T-helper 9 cell (primary cell): ENCODE data around the gene ERCC4.
A peak's percentile ranks its signal among the peaks of the same experiment; 100 is the strongest.

Source experiments
- DNase-seq: peaks from one replicate; pipeline ENCODE4 v3.0.0-alpha.2; 2020

The ERCC4 gene

DNA sequence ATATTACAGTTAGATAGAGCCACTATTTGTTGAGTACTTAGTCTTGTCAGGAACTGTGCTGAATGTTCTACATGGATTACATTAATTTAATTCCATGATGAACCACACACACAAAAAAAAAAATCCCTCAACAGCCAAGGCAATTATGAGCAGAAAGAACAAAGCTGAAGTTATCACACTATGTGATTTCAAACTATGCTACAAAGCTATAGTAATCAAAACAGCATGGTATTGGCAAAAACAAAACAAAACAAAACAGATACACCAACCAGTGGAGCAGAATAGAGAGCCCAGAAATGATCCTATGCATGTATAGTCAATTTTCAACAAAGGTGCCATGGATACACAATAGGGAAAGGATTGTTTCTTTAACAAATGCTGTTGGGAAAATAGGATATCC, 8.1 kb upstream of the ERCC4 start:
- no peak for DNase-seq

DNA sequence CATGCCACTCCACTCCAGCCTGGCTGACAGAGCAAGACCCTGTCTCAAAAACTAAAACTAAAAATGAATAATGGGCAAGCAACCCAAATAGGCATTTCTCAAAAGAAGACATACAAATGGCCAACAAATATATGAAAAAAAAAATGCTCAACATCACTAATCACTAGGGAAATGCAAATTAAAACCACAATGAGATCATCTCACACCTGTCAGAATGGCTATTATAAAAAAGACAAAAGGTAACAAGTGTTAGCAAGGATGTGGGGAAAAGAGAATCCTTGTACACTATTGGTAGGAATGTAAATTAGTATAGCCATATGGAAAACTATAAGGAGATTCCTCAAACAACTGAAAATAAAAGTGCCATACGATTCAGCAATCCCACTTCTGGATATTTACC, 7.1 kb upstream of the ERCC4 start:
- no peak for DNase-seq

DNA sequence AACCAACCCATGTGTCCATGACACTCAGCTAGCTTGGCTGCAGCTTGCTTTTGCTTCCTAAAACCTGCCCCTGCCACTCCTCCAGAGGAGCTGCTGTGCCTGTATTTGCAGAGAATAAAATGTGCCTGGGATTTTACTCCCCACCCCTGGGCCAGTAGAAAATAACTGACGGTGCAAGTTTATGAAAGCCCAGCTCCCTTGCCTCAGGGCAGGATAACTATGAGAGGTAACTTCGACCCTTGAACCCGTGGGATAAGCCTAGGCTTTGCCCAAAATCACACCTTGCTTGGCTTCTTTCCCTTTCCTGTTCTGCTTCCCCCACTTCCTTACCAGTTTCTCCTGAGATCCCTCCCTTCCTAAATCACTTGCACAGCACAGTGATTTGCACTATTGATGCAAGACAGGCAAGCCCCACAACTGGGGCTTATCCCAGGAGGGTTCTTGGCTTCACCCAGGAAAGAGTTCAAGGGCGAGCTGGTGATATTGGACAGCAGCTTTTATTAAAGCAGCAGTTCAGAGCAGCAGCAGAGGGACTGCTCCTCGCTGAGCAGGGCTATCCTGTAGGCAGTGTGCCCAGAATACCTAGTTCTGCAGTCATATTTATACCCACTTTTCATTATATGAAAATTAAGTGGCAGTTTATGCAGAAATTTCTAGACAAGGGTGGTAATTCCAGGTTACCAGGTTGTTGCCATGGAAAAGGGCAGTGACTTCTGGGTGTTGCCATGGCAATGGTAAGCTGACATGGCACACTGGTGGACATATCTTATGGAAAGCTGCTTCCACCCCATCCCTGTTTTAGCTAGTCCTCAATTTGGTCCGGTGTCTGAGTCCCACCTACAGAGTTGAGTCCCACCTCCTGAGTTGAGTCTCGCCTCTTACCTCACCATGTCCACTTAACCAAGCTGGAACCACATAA, 6.3 kb upstream of the ERCC4 start:
- DNase-seq = no peak

DNA sequence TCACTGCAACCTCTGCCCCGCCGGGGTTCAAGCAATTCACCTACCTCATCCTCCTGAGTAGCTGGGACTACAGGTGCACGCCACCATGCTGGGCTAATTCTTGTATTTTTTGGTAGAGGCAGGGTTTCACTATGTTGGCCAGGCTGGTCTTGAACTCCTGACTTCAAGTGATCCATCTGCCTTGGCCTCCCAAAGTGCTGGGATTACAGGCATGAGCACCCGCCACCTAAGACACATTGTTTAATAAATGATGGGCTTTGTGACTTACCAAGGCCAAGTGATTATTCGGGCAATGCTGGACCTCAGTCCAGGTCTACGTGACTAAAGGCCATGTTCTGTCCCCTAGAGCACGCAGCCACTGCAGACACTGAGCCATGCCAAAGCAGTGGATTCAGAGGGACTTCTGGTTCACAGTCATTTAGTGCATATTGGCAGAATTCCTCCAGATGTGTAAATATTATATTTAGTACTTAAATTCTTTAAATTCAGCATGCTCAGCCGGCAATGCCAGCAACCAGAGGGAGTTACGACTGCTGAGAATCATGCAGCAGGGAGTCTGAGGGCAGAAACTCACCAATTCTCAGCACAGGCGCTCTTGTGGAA, 4.8 kb upstream of the ERCC4 start:
- DNase-seq = no peak

DNA sequence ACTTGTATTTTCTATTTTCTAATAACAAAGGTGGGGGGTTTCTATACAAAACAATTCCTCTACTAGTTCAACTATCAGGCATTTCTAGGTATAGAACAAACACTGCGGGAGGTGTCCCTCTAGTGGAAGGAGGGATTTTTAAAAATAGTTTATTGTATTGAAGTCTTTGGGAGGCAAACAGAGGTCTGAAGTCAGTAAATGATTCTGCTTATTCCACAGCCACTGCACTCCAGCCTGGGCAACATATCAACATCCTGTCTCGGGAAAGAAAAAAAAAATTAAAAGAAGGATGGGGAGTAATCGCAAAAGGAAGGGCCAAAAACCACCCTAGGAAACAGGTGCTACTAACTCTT, 648 bp upstream of the ERCC4 start:
- no peak for DNase-seq

DNA sequence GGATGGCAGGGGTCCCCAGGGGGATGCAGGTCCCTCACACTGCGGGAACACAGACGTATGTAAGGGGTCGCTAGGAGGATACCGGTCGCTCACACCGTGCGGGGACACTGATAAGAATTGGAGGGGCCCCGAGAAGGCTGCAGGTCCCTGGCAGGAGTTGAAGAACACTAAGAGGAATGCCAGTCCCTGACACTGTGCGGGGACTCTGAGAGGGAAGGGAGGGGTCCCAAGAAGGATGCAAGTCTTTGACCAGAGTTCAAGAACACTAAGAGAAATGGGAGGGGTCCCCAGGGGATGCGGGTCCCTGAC, 510 bp downstream of the ERCC4 start:
- no peak for DNase-seq

DNA sequence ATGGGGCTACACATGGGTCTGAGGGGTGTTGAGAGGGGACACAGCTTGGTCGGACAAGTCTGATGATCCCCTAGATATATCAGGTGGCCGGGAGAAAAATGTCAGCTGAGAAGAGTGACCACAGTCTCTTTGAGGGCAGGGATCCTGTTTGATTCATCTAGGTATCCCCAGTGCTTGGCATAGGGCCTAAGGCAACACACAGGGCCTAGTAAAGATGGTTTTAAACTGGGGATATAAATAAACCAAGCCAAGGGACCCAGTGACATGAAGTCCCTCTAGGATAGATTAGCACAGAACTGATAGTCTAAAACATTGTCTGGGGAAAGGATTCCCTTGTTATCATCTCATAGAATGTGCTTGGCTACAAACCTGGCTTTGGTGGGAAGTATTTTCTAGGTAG, 1.4 kb downstream of the ERCC4 start:
- no peak for DNase-seq

DNA sequence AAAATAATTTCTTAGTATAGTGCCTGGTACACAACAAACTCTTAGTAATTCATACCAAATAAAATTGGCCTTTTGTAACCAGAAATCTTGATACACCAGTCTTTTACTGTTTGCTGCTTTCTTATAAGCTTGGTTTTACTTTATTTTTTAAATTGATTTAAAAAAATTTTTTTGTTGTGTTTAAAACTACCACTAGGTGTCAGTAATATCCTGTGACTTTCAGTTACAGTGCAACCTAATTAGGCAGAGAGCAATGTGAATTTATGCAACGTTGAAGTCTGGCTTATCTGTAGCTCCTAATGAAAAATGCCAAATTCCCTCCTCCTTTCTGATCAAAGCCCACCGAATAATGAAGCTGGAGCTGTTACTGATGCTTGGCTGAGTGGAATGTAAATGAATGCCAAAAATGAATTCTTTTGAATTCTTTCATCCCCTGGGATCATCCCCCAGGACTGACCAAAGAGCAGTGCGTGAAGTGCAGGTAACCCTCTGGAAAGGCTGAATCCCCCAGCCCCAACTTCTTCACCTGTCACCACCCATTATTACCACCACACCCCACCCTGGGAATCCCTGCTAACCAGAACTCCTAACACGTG, 3.8 kb downstream of the ERCC4 start:
- DNase-seq = no peak

DNA sequence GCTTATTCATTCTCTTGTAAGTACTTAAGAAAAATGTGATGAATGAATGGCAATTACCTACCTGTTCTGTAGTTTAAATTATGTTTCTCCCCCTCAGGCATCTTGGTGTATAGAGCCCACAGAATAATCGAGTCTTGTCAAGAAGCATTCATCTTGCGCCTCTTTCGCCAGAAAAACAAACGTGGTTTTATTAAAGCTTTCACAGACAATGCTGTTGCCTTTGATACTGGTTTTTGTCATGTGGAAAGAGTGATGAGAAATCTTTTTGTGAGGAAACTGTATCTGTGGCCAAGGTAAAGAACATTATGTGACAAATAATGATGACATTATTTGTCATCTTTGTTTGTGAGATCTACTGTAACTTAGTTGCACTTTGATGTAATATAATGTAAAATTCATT, 6.5 kb downstream of the ERCC4 start:
- no peak for DNase-seq

DNA sequence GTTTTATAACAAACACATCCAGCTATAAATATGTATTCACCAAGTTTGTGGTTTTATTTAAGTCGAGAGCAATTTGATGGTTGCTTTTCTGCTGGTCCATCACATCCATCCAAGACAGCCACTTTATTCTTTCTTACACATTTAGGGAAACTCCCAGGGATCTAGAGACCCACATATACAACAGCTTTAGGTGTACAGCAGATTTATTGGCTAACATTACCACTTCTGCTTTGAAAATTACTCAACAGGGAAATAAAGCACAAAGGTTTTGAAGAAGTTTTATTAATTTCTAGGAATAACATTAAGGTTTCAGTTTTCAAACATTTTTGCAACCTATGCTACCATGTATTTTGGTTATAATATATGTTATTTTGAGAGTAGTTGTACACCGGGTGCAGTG, 6.9 kb downstream of the ERCC4 start:
- no peak for DNase-seq

DNA sequence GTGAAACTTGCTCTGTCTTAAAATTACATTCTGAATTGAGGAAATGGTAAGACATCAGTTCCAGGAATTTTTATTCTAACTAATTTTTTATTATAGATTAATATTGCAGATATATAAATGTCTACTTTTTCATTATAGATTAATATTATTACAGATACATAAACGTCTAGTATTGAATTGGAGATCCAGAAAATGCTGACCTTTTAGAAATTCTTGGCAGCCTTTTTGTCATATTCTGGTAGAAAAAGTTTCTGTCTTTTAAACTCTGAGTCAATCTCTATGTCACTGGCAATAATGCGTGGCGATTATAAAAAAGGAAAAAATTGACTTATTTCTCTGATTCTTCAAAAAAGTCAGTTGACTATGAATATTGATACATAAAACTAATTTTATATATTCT, 8.7 kb downstream of the ERCC4 start:
- no peak for DNase-seq

DNA sequence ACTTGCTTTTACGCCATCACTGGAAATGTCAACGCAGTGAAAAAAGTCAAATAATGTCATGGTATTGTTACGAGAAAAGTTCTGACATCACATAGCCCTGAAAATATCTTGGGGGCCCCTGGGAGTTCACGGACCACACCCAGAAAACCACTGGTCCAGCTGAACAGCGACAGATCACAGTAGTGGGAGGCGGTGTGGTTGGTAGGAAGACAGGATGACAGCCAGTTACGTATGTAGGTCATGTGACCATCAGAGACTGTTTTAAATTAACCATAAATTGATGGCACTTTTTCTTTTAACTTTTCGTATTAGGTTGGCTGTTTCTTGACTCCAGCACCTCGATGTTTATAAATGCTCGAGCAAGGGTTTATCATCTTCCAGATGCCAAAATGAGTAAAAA, 11.9 kb downstream of the ERCC4 start:
- no peak for DNase-seq

DNA sequence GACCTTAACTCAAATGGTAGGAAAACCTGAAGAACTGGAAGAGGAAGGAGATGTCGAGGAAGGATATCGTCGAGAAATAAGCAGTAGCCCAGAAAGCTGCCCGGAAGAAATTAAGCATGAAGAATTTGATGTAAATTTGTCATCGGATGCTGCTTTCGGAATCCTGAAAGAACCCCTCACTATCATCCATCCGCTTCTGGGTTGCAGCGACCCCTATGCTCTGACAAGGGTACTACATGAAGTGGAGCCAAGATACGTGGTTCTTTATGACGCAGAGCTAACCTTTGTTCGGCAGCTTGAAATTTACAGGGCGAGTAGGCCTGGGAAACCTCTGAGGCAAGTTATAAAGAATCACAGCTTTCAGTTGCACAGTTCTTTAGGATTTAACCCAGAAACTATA, 15.5 kb downstream of the ERCC4 start:
- peak; percentile 15 for DNase-seq

DNA sequence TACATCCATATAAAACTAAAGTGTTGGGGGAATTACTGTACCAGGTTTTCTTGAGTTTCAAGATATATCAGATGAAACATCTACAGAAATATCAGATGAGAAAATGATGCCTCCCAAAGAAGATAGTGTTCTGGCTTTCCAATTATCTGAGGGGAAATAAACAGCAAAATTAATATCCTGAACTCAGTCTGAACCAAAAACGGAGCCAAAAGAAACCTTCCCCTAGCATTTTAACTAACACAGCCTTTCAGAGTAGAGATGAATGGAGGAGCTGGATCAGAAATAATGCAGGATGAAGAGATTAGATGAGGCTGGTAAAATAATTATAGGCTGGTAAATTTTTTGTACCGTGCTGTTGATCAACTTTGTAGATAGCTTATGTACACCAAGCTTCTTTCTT, 16.2 kb downstream of the ERCC4 start:
- DNase-seq = no peak

DNA sequence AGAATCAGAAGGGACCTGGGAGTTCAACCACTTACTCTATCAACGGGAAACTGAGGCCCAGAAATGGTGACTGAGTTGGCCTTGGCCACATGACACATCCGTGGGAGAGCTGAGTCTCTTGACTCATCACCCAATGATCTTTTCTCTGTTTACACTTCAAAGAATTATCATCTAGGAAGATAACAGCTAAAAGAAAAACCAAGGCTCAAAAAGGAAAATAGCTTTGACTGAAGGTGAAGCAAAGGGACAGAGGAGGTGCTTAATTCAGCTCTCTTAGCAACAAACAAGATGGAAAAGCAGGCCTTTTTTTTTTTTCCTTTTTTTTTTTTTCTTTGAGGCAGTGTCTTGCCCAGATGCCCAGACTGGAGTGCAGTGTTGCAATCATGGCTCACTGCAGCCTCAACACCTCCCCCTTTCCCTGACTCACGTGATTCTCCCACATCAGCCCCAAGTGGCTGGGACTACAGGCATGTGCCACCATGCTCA, 16.7 kb downstream of the ERCC4 start:
- DNase-seq = no peak

DNA sequence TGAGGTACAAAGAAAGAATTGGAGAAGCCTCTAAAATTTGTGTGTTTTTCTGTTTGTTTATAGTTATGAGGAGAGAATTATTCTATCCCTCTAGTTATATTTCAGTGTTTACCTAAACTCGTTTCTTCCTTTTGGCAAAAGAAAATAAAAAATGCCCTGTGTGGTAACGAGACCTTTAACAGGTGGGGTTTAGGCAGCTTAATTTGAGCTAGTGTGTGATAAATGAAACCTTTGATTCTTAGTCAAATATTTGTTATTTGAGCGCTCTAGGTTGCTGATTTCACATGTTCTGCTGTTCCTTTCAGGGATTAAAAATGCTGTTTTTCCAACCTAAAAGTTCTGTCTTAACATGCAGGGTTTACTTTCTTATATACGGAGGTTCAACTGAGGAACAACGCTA, 17.5 kb downstream of the ERCC4 start:
- no peak for DNase-seq

DNA sequence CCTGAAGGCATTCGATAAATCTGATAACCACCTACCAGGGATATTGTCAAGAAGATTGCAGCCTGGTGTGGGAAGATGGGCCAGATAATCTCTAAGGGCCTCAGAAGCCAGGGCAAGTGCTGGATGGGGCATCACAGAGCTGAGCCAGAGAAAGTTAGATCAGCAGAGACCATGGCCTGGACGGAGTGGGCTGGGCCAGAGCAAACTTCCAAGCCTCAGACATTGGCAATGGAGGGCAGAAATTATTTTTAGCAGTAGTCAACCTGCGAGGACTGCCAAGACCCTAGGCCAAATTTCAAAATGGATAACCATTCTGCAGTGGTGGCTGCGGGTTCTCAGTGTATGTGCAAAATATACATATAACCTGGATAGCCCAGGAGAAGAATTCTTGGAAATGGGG, 18.5 kb downstream of the ERCC4 start:
- DNase-seq = no peak

DNA sequence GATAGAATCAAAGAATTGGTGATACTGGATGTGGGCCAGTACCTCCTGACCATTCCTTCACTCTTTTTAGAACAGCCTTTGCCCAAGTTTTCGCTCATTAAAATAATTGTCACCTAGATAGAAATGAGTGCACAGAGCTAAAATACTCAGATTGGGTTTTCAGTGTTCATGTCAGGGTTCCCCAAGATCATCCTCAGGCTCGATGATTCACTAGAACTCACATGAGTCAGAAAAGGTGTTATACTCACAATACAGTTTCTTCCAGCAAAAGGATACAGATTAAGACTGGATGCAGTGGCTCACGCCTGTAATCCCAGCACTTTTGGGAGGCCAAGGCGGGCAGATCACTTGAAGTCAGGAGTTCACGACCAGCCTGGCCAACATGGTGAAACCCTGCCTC, 19.9 kb downstream of the ERCC4 start:
- DNase-seq = no peak

DNA sequence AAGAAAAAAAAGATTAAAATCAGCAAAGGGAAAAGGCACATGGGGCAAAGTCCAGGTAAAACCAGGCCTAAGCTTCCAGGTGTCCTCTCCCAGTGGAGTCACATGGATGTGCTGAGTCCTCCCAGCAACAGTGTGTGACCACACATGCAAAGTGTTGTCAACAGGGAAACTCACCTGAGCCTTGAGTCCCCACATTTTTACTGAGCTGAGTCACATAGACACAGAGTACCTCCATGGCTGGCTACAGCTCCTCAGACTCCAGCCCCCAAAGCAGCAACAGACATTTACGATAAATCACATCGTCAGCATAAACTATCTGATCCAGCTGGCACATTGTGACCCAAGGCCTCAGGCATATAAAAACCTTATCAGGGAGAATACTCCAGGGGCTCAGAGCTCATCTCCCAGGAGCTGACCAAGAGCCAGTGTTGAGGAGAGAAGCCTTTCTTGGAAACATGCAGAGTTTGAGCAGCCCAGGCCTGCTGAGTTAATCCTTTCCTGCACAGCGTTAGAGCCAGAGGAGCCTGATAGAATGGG, 20.5 kb downstream of the ERCC4 start:
- no peak for DNase-seq

DNA sequence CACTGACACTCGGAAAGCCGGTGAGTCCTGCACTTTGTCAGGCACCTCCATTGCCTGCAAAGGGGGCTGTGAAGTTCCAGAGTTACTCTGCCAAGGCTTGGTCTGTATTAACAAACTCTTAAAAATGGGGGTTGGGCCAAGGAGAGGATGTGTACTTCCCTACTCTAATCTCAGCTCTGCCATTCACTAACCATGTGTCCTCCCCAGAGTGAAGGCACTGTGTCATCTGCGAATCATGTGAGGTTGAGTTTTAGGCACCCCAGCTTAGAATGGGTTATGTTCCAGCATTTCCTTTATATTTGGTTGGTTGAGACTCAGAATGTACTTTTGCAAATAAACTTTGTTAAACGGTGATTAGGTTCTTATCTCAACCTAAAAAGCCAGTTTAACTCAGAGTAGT, 24.9 kb downstream of the ERCC4 start:
- DNase-seq = no peak

DNA sequence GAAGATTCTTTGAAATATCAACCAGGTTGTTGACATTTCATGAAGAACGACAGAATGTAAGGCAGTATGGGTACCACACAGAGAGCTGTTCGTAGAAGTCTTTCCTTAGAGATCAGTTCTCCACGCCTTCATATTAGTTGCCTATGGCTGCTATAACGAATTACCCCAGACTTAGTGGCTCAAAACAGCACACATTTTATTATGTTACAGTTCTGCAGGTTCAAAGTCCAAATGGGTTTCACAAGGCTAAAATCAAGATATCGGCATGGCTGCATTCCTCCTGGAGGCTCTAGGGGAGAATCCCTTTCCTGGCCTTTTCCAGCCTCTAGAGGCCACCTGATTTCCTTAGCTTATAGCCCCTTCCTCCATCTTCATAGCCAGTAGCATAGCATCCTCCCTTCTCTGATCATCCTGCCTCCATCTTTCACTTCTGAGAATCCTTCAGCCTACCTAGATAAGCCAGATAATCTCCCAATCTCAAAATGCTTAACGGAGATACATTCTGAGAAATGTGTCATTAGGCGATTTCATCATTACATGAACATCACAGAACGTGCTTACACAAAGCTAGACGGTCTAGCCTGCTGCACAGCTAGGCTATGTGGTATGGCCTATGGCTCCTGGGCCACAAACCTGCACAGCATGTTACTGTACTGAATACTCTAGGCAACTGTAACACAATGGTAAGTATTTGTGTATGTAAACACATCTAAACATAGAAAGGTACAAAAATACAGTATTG, 26.0 kb downstream of the ERCC4 start:
- no peak for DNase-seq

DNA sequence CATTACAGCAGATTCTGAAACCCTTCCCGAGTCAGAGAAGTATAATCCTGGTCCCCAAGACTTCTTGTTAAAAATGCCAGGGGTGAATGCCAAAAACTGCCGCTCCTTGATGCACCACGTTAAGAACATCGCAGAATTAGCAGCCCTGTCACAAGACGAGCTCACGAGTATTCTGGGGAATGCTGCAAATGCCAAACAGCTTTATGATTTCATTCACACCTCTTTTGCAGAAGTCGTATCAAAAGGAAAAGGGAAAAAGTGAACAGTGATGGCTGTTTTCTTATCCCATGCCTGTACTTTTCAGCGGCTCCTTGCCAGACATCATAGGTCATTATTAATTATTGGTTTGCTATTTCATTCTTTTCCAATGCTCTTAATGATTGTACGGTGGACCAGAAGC, 28.1 kb downstream of the ERCC4 start:
- DNase-seq = no peak

DNA sequence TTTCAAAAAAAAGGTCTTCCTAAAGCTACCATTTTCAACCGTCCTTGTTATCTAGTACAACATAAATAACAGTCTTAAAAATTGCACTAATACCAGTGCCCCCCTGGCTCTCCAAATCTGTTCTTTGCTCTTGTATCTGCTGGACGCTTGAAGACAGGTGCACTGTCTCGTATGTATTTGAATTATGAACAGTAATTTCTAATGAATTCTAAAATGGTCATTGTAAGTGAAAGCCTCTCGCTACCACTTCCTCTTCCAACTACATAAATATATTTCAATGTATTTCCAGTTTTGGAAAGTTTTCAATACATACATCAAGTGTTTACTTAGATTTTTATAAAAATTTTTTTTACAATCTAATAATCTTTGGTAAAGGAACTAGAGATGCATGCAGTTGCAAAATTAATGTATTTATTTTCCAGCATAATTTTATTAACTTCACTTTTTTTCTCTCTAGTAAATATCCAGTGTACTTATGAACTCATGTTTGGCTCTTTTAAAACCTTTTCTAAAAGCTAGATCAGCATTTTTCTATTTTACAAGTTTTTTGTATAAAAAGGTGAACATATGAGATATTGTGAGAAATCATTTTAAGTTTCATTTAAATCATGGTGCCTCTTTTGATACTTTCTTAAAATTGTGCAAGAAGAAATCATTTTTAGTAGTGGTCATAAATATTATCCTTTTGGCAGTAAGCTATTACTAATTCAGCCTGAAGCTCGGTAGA, 31.0 kb downstream of the ERCC4 start:
- no peak for DNase-seq
